Stimulated activated CD4-positive, alpha-beta T cell treated with anti-CD3 and anti-CD28 coated beads, Interleukin-15, amount 100 ng/mL, for 1 hour (primary cell): ENCODE measurements around the gene PPIE.
"Not testable (repeated sequence)": the region's sequence is repeated elsewhere in the genome, so short reads cannot be mapped to it uniquely, and the experiment has no call there.

ENCODE experiments used
- DNase-seq, 2 donors: peaks; one replicate each; pipeline ENCODE4 v3.0.0-alpha.2; 2020; ENCODE audit warnings: low read depth in 1 of 2, low spot score in 1 of 2

The PPIE gene

GRCh38 chr1:39757501-39757900 is 18.8 kb downstream of the PPIE start:
- no peak for DNase-seq

- no peak for DNase-seq
Measured at GRCh38 chr1:39758556-39759435, 20.1 kb downstream of the PPIE start.

GRCh38 chr1:39759436-39759726 is 20.7 kb downstream of the PPIE start:
- no peak for DNase-seq

- no peak for DNase-seq
Measured at GRCh38 chr1:39760074-39761008, 21.7 kb downstream of the PPIE start.

GRCh38 chr1:39761016-39761415 is 22.3 kb downstream of the PPIE start:
- DNase-seq: no peak

- DNase-seq: no peak
Measured at GRCh38 chr1:39761557-39762260, 23.0 kb downstream of the PPIE start.

- DNase-seq: no peak
Measured at GRCh38 chr1:39762550-39763540, 24.2 kb downstream of the PPIE start.

- DNase-seq: not testable (repeated sequence)
Measured at GRCh38 chr1:39763619-39764374, 25.1 kb downstream of the PPIE start.

GRCh38 chr1:39764512-39764911 is 25.8 kb downstream of the PPIE start:
- not testable (repeated sequence) for DNase-seq

- DNase-seq: not testable (repeated sequence)
Measured at GRCh38 chr1:39766466-39766865, 27.8 kb downstream of the PPIE start.

GRCh38 chr1:39769502-39769901 is 30.8 kb downstream of the PPIE start:
- DNase-seq: not testable (repeated sequence)

GRCh38 chr1:39770100-39771021 is 31.7 kb downstream of the PPIE start:
- DNase-seq: not testable (repeated sequence)

- DNase-seq: not testable (repeated sequence)
Measured at GRCh38 chr1:39771022-39771532, 32.4 kb downstream of the PPIE start, which contains the start of gene OXCT2. OXCT2 (minus strand) TSS chr1:39771348; CDS start chr1:39771255, 93 bp downstream.

GRCh38 chr1:39773369-39773979 is 34.8 kb downstream of the PPIE start:
- not testable (repeated sequence) for DNase-seq

GRCh38 chr1:39775141-39775540 is 36.5 kb downstream of the PPIE start:
- DNase-seq: not testable (repeated sequence)

- DNase-seq: not testable (repeated sequence)
Measured at GRCh38 chr1:39775676-39776399, 37.2 kb downstream of the PPIE start.

GRCh38 chr1:39776400-39776713 is 37.7 kb downstream of the PPIE start:
- no peak for DNase-seq
